HepG2 (cell line): ENCODE data around the gene EEFSEC. TPM values are rescaled to one million over a fixed set of nuclear protein-coding genes. Genes with fewer than 3 reads are reported as not detected.

Source experiments
- ARID5B ChIP-seq: IDR thresholded peaks from 2 replicates; pipeline ENCODE4 v1.4.0; 2020; ENCODE audit warnings: mild to moderate bottlenecking, missing genetic modification reagents
- BCL6 ChIP-seq: IDR thresholded peaks from 2 replicates; pipeline ENCODE4 v1.6.1; 2016; ENCODE audit warnings: missing genetic modification reagents, missing compliant biosample characterization
- GATAD1 ChIP-seq: IDR thresholded peaks from 2 replicates; pipeline ENCODE4 v1.6.1; 2016; ENCODE audit warnings: missing genetic modification reagents, missing compliant biosample characterization
- KDM3A ChIP-seq: IDR thresholded peaks from 2 replicates; pipeline ENCODE4 v1.6.1; 2018; ENCODE audit warnings: low read depth, missing compliant biosample characterization
- KDM5A ChIP-seq: fragments of 200-600 bp; sonication (generic); IDR thresholded peaks from 2 replicates; pipeline ENCODE4 v1.7.0; 2018; ENCODE audit warnings: antibody characterized with exemption, mild to moderate bottlenecking, low read length, borderline replicate concordance
- KMT2B ChIP-seq: IDR thresholded peaks from 2 replicates; pipeline ENCODE4 v1.6.1; 2016; ENCODE audit warnings: missing genetic modification reagents, missing compliant biosample characterization
- NONO ChIP-seq, 2 experiments: fragments of 450-650 bp in 1 of 2; sonication (generic) in 1 of 2; formaldehyde crosslinking in 1 of 2; IDR thresholded peaks in 1 of 2; conservative IDR thresholded peaks in 1 of 2; 2 replicates each; pipeline versions ENCODE4 v1.6.1 to v1.8.0; 2017 to 2022; ENCODE audit warnings: mild to moderate bottlenecking in 1 of 2, missing genetic modification reagents in 1 of 2, moderate library complexity in 1 of 2
- PPARG ChIP-seq: conservative IDR thresholded peaks from 2 replicates; pipeline ENCODE4 v1.6.1; 2016; ENCODE audit warnings: missing biosample characterization, missing genetic modification reagents
- PREB ChIP-seq: sonication (generic); formaldehyde crosslinking; IDR thresholded peaks from 2 replicates; pipeline ENCODE4 v1.4.0; 2020; ENCODE audit warnings: missing genetic modification reagents
- RFX5 ChIP-seq: IDR thresholded peaks from 2 replicates; pipeline ENCODE4 v1.6.1; 2011; ENCODE audit warnings: low read depth, low read length, improper control_type of control experiment
- TFDP1 ChIP-seq: IDR thresholded peaks from 2 replicates; pipeline ENCODE4 v1.6.1; 2016; ENCODE audit warnings: missing compliant biosample characterization, missing genetic modification reagents, borderline replicate concordance
- TGIF2 ChIP-seq: IDR thresholded peaks from 2 replicates; pipeline ENCODE4 v1.6.1; 2016; ENCODE audit warnings: control low read depth, missing compliant biosample characterization
- ZBTB1 ChIP-seq: sonication (generic); formaldehyde crosslinking; IDR thresholded peaks from 2 replicates; pipeline ENCODE4 v1.4.0; 2020; ENCODE audit warnings: missing genetic modification reagents, borderline replicate concordance
- ZBTB44 ChIP-seq: sonication (generic); formaldehyde crosslinking; IDR thresholded peaks from 2 replicates; pipeline ENCODE4 v1.4.0; 2020; ENCODE audit warnings: missing genetic modification reagents
- ZMAT3 ChIP-seq: sonication (generic); formaldehyde crosslinking; conservative IDR thresholded peaks from 2 replicates; pipeline ENCODE4 v1.7.0; 2021; ENCODE audit warnings: missing genetic modification reagents
- ZNF230 ChIP-seq: sonication (generic); formaldehyde crosslinking; IDR thresholded peaks from 2 replicates; pipeline ENCODE4 v1.4.0; 2020; ENCODE audit warnings: mild to moderate bottlenecking, missing genetic modification reagents
- ZNF501 ChIP-seq: sonication (generic); formaldehyde crosslinking; IDR thresholded peaks from 2 replicates; pipeline ENCODE4 v1.5.1; 2020; ENCODE audit warnings: mild to moderate bottlenecking, moderate library complexity, missing genetic modification reagents
- ZNF569 ChIP-seq: sonication (generic); formaldehyde crosslinking; IDR thresholded peaks from 2 replicates; pipeline ENCODE4 v1.5.0; 2020; ENCODE audit warnings: mild to moderate bottlenecking, missing genetic modification reagents, moderate library complexity, borderline replicate concordance
- ZNF577 ChIP-seq: sonication (generic); formaldehyde crosslinking; IDR thresholded peaks from 2 replicates; pipeline ENCODE4 v1.4.0; 2020; ENCODE audit warnings: mild to moderate bottlenecking, low read depth, missing genetic modification reagents, borderline replicate concordance
- ZNF703 ChIP-seq: sonication (generic); formaldehyde crosslinking; IDR thresholded peaks from 2 replicates; pipeline ENCODE4 v1.5.1; 2020; ENCODE audit warnings: missing genetic modification reagents, mild to moderate bottlenecking, moderate library complexity, borderline replicate concordance
- ZNF777 ChIP-seq: sonication (generic); formaldehyde crosslinking; IDR thresholded peaks from 2 replicates; pipeline ENCODE4 v1.4.0; 2020; ENCODE audit warnings: missing genetic modification reagents
- polyA plus RNA-seq, 8 experiments: library from polyadenylated mRNA; depleted of rRNA in 3 of 8; stranded (reverse) in 7 of 8; unstranded in 1 of 8; fragments of >200 nt; fragmentation: Illumina TruSeq in 4 of 8; extraction: Trizol in 4 of 8; gene quantifications; 2 replicates each; pipeline versions ENCODE4 v1.2.1 to v1.2.3, GENCODE V29; 2011 to 2016; ENCODE audit warnings: low read depth in 4 of 8, missing spikeins in 1 of 8, mixed read lengths in 1 of 8; ENCODE audit not compliant: insufficient read depth in 1 of 8
- total RNA-seq, 5 experiments: library from RNA; depleted of rRNA; stranded (reverse); fragments of >200 nt; fragmentation: Illumina TruSeq; extraction: Trizol; gene quantifications; 2 replicates each; pipeline ENCODE4 v1.2.3, GENCODE V29; 2016; ENCODE audit warnings: low read depth in 1 of 5

EEFSEC gene
- total and polyA plus RNA-seq, 2 of the 13 experiments (the other 11 are each of a cell fraction or from before 2014, with no cell fraction given): 6.4 to 24.2 TPM

- TF ChIP-seq KDM5A: no peak
- no peak for TF ChIP-seq ZNF569 (CRISPR knock-in tag)
- peak; percentile 76 for TF ChIP-seq ARID5B (CRISPR knock-in tag)
- no peak for TF ChIP-seq ZNF777
- TF ChIP-seq PREB (CRISPR knock-in tag): no peak
- TF ChIP-seq ZBTB1 (CRISPR knock-in tag): no peak
- TF ChIP-seq ZNF577: no peak
- TF ChIP-seq BCL6 (CRISPR knock-in tag): peak; percentile 8; the same call in 1 of the 2 replicates
- no peak for TF ChIP-seq KDM3A (CRISPR knock-in tag)
- TF ChIP-seq TFDP1 (CRISPR knock-in tag): peak; percentile 36; the same call in 1 of the 2 replicates
- TF ChIP-seq ZNF501 (CRISPR knock-in tag): peak; percentile 39; the same call in 1 of the 2 replicates
- no peak for TF ChIP-seq ZNF230 (CRISPR knock-in tag)
- TF ChIP-seq ZNF703 (CRISPR knock-in tag): no peak
- TF ChIP-seq NONO (IDR thresholded peaks at IDR 0.05): no peak
- TF ChIP-seq NONO (CRISPR knock-in tag; conservative IDR thresholded peaks at IDR 0.05): no peak
- TF ChIP-seq PPARG (CRISPR knock-in tag): no peak; the same call in 1 of the 2 replicates
- TF ChIP-seq ZMAT3: 0 out of 2 replicates have a peak, but pooled peaks have one; percentile 20
- no peak for TF ChIP-seq ZBTB44 (CRISPR knock-in tag)
- no peak for TF ChIP-seq KMT2B (CRISPR knock-in tag)
- TF ChIP-seq GATAD1 (CRISPR knock-in tag): peak; percentile 59; the same call in 1 of the 2 replicates
- 0 out of 2 replicates have a peak, but pooled peaks have one; percentile 27 for TF ChIP-seq TGIF2 (CRISPR knock-in tag)
- TF ChIP-seq RFX5: no peak
Observed at GRCh38 chr3:128343287-128344051, 190.2 kb downstream of the EEFSEC start (continued).
